ENCODE results near the gene GTF2B. TPM values are rescaled to one million over a fixed set of nuclear protein-coding genes. Genes with fewer than 3 reads are reported as not detected.

GTF2B gene
- total RNA-seq, 4 donors from 2014 or later: 38.8 to 50.0 (median 40.3) TPM

DNA sequence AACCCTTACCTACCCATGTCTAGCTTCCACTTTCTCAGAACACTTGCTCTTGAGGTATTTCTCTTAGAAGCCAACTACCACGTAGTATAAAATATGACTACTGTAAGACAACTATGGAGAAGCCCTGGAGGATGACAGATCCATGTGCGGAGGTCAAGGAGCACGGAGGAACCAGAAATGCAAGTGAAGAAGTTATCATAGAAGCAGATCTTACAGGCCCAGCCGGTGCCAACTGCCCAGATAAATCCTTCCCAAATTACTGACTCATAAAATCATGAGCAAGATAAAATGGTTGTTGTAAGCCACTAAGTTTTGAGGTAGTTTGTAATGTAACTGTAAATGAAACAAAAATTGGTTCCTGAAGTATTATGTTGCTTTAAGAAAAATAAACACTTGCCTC lies 12.6 kb downstream of the GTF2B start:
- intact Hi-C loops (cut with DNase I; ENCODE audit: low total_unique reads): loop anchor here (5.0 kb wide), 1 partner anchor 221 kb away; no protein-coding TSS in a partner anchor
- 47 to 50% methylated on average over 4 of the region's 4 CpGs for WGBS, 2 donors

DNA sequence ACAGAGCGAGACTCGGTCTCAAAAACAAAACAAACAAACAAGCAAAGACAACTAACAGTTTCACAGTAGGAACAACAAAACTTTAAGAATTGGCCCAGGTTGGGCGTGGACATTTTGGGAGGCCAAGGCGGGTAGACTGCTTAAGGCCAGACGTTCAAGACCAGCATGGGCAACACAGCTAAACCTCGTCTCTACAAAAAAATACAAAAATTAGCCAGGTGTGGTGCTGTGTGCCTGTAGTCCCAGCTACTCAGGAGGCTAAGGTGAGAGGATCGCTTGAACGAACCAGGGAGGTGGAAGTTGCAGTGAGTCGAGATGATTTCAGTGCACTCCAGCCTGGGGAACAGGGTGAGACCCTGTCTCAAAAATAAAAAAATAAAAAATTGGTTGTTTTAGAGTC lies 13.5 kb downstream of the GTF2B start:
- intact Hi-C loops (cut with DNase I; ENCODE audit: low total_unique reads): loop anchor here (5.0 kb wide), 1 partner anchor 221 kb away; no protein-coding TSS in a partner anchor
- 75 to 79% methylated on average over 9 of the region's 9 CpGs for WGBS, 2 donors
- TF ChIP-seq, protein P1, sequence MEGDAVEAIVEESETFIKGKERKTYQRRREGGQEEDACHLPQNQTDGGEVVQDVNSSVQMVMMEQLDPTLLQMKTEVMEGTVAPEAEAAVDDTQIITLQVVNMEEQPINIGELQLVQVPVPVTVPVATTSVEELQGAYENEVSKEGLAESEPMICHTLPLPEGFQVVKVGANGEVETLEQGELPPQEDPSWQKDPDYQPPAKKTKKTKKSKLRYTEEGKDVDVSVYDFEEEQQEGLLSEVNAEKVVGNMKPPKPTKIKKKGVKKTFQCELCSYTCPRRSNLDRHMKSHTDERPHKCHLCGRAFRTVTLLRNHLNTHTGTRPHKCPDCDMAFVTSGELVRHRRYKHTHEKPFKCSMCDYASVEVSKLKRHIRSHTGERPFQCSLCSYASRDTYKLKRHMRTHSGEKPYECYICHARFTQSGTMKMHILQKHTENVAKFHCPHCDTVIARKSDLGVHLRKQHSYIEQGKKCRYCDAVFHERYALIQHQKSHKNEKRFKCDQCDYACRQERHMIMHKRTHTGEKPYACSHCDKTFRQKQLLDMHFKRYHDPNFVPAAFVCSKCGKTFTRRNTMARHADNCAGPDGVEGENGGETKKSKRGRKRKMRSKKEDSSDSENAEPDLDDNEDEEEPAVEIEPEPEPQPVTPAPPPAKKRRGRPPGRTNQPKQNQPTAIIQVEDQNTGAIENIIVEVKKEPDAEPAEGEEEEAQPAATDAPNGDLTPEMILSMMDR (IDR thresholded peaks at IDR 0.05): no peak
- TF ChIP-seq POLR2A (IDR thresholded peaks at IDR 0.05): no peak

More for the DNA sequence above, 12.6 kb downstream of the GTF2B start:
- DNase-seq (ENCODE audit: low spot score in 2 of 2): no peak
- TF ChIP-seq, protein P1 (IDR thresholded peaks at IDR 0.05): no peak
- TF ChIP-seq POLR2A (IDR thresholded peaks at IDR 0.05): no peak
- no peak overlapping the region for H3K4me3 ChIP-seq (ENCODE audit: low read depth, poor library complexity, severe bottlenecking)

DNA sequence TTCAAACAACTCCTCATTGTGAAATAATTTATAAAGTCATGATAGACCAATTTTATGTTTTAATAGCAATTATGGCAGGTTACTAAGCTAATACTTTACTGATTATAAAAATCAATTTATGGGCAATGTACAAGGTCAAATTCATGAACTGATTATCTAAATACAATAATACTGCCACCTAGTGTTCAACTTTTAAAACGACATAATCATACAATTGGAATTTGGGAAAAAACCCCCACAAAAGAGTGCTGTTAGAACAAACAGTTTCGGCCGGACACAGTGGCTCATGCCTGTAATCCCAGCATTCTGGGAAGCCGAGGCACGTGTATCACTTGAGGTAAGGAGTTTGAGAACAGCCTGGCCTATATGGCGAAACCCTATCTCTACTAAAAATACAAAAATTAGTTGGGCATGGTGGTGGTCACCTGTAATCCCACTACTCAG lies 14.0 kb downstream of the GTF2B start:
- 36 to 40% methylated on average over 6 of the region's 6 CpGs for WGBS, 2 donors
- intact Hi-C loops (cut with DNase I; ENCODE audit: low total_unique reads): loop anchor here (5.0 kb wide), 1 partner anchor 220 kb away; no protein-coding TSS in a partner anchor
- TF ChIP-seq POLR2A (IDR thresholded peaks at IDR 0.05): no peak
- TF ChIP-seq, protein P1 (IDR thresholded peaks at IDR 0.05): no peak

More for the DNA sequence above, 13.5 kb downstream of the GTF2B start:
- no peak overlapping the region for H3K4me3 ChIP-seq (ENCODE audit: low read depth, poor library complexity, severe bottlenecking)
- no peak for DNase-seq (ENCODE audit: low spot score in 2 of 2)

DNA sequence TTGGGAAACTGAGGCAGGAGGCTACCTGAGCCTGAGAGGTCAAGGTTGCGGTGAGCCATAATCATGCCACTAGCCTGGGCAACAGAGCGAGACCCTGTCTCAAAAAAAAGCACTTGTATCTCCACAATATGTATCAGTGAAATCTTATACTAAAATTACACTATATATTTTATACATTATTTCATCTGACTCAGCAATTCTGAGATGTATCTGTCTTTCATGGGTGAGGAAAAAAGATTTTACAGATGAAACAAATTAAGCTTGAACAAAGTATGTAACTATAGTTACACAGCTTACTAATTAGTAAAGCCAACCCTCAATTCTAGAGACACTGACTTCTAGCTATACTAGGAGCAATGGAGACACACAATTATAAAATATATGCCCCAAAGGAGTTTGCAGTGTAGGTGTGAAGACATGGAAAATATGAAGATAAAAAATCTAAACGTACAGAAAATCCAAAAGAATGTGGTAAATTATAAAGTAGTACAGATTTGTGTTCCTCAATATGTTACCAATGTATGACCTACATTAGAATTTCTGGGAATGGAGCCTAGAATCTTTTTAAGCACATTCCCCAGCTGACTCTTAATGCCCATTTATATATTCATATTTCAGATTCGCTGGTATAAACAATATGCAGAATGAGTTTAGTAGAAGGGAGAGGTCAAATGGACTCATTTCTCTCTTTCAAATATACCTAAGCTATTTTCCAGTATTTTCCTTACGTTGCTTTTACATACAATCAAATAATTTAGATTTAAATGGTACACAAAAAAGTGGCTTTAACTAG lies 14.6 kb downstream of the GTF2B start:
- TF ChIP-seq, protein P1 (IDR thresholded peaks at IDR 0.05): no peak
- no peak for TF ChIP-seq POLR2A (IDR thresholded peaks at IDR 0.05)
- WGBS, 2 donors: 58 to 62% methylated on average over 5 of the region's 5 CpGs
- H3K4me3 ChIP-seq (ENCODE audit: low read depth, poor library complexity, severe bottlenecking): no peak overlapping the region
- DNase-seq (ENCODE audit: low spot score in 2 of 2): no peak
- intact Hi-C loops (cut with DNase I; ENCODE audit: low total_unique reads): loop anchor here (5.0 kb wide), 1 partner anchor 219 kb away; no protein-coding TSS in a partner anchor

More for the DNA sequence above, 14.0 kb downstream of the GTF2B start:
- no peak for DNase-seq (ENCODE audit: low spot score in 2 of 2)
- H3K4me3 ChIP-seq (ENCODE audit: low read depth, poor library complexity, severe bottlenecking): no peak overlapping the region

DNA sequence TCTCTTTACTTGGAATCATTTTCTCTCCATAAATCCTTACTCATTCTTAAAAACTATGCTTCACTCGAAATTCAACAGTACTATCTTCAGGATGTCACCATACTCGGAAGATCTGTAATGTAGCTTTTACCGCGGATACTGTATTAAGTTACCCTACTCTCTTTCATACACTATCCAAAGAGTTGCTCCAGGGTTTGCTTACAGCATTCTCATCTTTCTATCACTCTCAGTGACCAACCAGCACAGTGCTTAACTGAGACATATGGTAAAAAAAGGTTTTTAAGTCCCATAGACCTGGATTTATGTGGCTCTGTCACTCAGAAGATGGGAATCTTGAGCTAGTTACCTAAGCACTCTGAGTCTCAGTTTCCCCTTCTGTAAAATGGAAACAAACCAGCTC lies 15.8 kb downstream of the GTF2B start:
- 86 to 88% methylated on average over 4 of the region's 4 CpGs for WGBS, 2 donors
- no peak overlapping the region for H3K4me3 ChIP-seq (ENCODE audit: low read depth, poor library complexity, severe bottlenecking)
- intact Hi-C loops (cut with DNase I; ENCODE audit: low total_unique reads): loop anchor here (5.0 kb wide), 1 partner anchor 218 kb away; no protein-coding TSS in a partner anchor
- TF ChIP-seq POLR2A (IDR thresholded peaks at IDR 0.05): no peak
- TF ChIP-seq, protein P1 (IDR thresholded peaks at IDR 0.05): no peak
- no peak for DNase-seq (ENCODE audit: low spot score in 2 of 2)
